GM19438 (cell line): Measurements from ENCODE around the gene TJP1.
"Not testable (repeated sequence)": the region's sequence is repeated elsewhere in the genome, so short reads cannot be mapped to it uniquely, and the experiment has no call there.

Source experiments
- ATAC-seq: cut with Tn5 transposase; IDR thresholded peaks from one replicate; pipeline ENCODE4 v1.9.1; 2021; ENCODE audit warnings: low read depth; ENCODE audit not compliant: unreplicated experiment

TJP1 gene

GRCh38 chr15:29840054-29840453 lies 17.8 kb upstream of the TJP1 start:
- ATAC-seq, result no peak

GRCh38 chr15:29838352-29839010 lies 16.2 kb upstream of the TJP1 start:
- ATAC-seq, result no peak

- ATAC-seq, result no peak
Measured at GRCh38 chr15:29835301-29835700, 13.0 kb upstream of the TJP1 start.

- no peak for ATAC-seq
Measured at GRCh38 chr15:29832709-29833108, 10.4 kb upstream of the TJP1 start.

GRCh38 chr15:29826908-29827820 lies 4.9 kb upstream of the TJP1 start:
- no peak for ATAC-seq

- ATAC-seq, result no peak
Measured at GRCh38 chr15:29825227-29825626, 3.0 kb upstream of the TJP1 start.

GRCh38 chr15:29822684-29823459 lies 604 bp upstream of the TJP1 start:
- no peak for ATAC-seq

- ATAC-seq, result no peak
Measured at GRCh38 chr15:29821416-29822099, 710 bp downstream of the TJP1 start.

GRCh38 chr15:29820394-29821154 lies 1.7 kb downstream of the TJP1 start:
- no peak for ATAC-seq

GRCh38 chr15:29819979-29820378 lies 2.3 kb downstream of the TJP1 start:
- ATAC-seq, result no peak

GRCh38 chr15:29818141-29818540 lies 4.1 kb downstream of the TJP1 start:
- ATAC-seq, result no peak

GRCh38 chr15:29817455-29817854 lies 4.8 kb downstream of the TJP1 start:
- ATAC-seq, result not testable (repeated sequence)

- no peak for ATAC-seq
Measured at GRCh38 chr15:29815000-29815710, 7.1 kb downstream of the TJP1 start.

GRCh38 chr15:29813009-29813408 lies 9.3 kb downstream of the TJP1 start:
- no peak for ATAC-seq

GRCh38 chr15:29812384-29812694 lies 9.9 kb downstream of the TJP1 start:
- ATAC-seq, result no peak

GRCh38 chr15:29811691-29812383 lies 10.4 kb downstream of the TJP1 start:
- no peak for ATAC-seq

GRCh38 chr15:29805708-29806104 lies 16.6 kb downstream of the TJP1 start:
- ATAC-seq, result no peak

- no peak for ATAC-seq
Measured at GRCh38 chr15:29805043-29805707, 17.1 kb downstream of the TJP1 start.
